Measurements from ENCODE around the gene SNHG17.

DNA sequence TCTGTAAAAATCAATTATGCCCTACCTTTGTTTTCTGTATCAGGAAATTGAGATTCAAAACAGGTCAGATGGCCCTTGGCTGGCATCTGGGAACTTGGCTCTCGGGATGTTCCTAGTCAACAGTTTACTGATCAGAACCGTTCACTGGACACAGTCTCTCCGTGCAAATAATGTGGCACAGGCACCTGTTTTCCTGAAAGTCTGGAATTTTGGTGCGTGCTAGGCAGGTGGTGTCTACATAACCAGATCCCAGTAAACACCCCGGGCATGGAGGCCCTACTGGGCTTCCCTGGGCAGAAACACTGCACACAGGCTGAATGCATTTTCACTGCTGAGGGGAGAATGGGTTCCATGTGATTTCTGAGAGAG is 7.5 kb downstream of the SNHG17 start:
- TF ChIP-seq EZH2 (IDR thresholded peaks at IDR 0.05) (no peak), EZH2phosphoT487 (IDR thresholded peaks at IDR 0.05) (no peak)
- TF ChIP-seq, protein P1, sequence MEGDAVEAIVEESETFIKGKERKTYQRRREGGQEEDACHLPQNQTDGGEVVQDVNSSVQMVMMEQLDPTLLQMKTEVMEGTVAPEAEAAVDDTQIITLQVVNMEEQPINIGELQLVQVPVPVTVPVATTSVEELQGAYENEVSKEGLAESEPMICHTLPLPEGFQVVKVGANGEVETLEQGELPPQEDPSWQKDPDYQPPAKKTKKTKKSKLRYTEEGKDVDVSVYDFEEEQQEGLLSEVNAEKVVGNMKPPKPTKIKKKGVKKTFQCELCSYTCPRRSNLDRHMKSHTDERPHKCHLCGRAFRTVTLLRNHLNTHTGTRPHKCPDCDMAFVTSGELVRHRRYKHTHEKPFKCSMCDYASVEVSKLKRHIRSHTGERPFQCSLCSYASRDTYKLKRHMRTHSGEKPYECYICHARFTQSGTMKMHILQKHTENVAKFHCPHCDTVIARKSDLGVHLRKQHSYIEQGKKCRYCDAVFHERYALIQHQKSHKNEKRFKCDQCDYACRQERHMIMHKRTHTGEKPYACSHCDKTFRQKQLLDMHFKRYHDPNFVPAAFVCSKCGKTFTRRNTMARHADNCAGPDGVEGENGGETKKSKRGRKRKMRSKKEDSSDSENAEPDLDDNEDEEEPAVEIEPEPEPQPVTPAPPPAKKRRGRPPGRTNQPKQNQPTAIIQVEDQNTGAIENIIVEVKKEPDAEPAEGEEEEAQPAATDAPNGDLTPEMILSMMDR (IDR thresholded peaks at IDR 0.05) = no peak

All from neural progenitor cell (in vitro differentiated cells).